H9 (cell line): ENCODE results near the gene SH2D2A. TPM values are rescaled to one million over a fixed set of nuclear protein-coding genes. Genes with fewer than 3 reads are reported as not detected.

Experiments
- DNase-seq: peaks from one replicate; pipeline ENCODE4 v3.0.0-alpha.2; 2017
- H2AFZ ChIP-seq: one replicate; pipeline ENCODE4 v1.6.1; 2013; ENCODE audit warnings: mild to moderate bottlenecking, low read length, control low read depth, moderate library complexity
- H2AK5ac ChIP-seq: 2 replicates; pipeline ENCODE4 v1.6.1; 2013; ENCODE audit warnings: low read length, control low read depth, mixed read lengths; ENCODE audit not compliant: insufficient read length
- H2BK120ac ChIP-seq: one replicate; pipeline ENCODE4 v1.6.1; 2013; ENCODE audit warnings: low read depth, mild to moderate bottlenecking, low read length, control low read depth, inconsistent platforms; ENCODE audit not compliant: poor library complexity, severe bottlenecking
- H2BK12ac ChIP-seq: 2 replicates; pipeline ENCODE4 v1.6.1; 2013; ENCODE audit warnings: low read length, control low read depth, mixed read lengths, low read depth; ENCODE audit not compliant: insufficient read length
- H2BK15ac ChIP-seq: 2 replicates; pipeline ENCODE4 v1.6.1; 2013; ENCODE audit warnings: low read depth, low read length, control low read depth
- H2BK20ac ChIP-seq: one replicate; pipeline ENCODE4 v1.6.1; 2013; ENCODE audit warnings: low read depth, mild to moderate bottlenecking, low read length, control low read depth, inconsistent platforms; ENCODE audit not compliant: poor library complexity, severe bottlenecking
- H2BK5ac ChIP-seq: 2 replicates; pipeline ENCODE4 v1.6.1; 2013; ENCODE audit warnings: low read length, control low read depth, mixed read lengths; ENCODE audit not compliant: insufficient read length
- H3K14ac ChIP-seq: 2 replicates; pipeline ENCODE4 v1.6.1; 2013; ENCODE audit warnings: low read length, control low read depth; ENCODE audit not compliant: insufficient read depth
- H3K18ac ChIP-seq: 2 replicates; pipeline ENCODE4 v1.6.1; 2013; ENCODE audit warnings: low read depth, mild to moderate bottlenecking, mixed read lengths, low read length, control low read depth; ENCODE audit not compliant: insufficient read length
- H3K23ac ChIP-seq: 2 replicates; pipeline ENCODE4 v1.6.1; 2013; ENCODE audit warnings: low read length, control low read depth, mixed read lengths, low read depth; ENCODE audit not compliant: insufficient read length
- H3K23me2 ChIP-seq: 2 replicates; pipeline ENCODE4 v1.6.1; 2013; ENCODE audit warnings: low read depth, mild to moderate bottlenecking, mixed read lengths, low read length, control low read depth; ENCODE audit not compliant: insufficient read length, poor library complexity, severe bottlenecking
- H3K27ac ChIP-seq: 2 replicates; pipeline ENCODE4 v1.5.1; 2013; ENCODE audit warnings: low read length, control low read depth, mixed read lengths, low read depth; ENCODE audit not compliant: insufficient read length
- H3K27me3 ChIP-seq: 2 replicates; pipeline ENCODE4 v1.6.1; 2013; ENCODE audit warnings: low read length, control low read depth, inconsistent platforms; ENCODE audit not compliant: insufficient read depth
- H3K4ac ChIP-seq: 2 replicates; pipeline ENCODE4 v1.6.1; 2013; ENCODE audit warnings: low read depth, mild to moderate bottlenecking, control low read depth, inconsistent platforms, low read length, moderate library complexity
- H3K4me1 ChIP-seq: 2 replicates; pipeline ENCODE4 v1.6.1; 2013; ENCODE audit warnings: low read length, control low read depth, inconsistent platforms; ENCODE audit not compliant: insufficient read depth
- H3K4me2 ChIP-seq: 2 replicates; pipeline ENCODE4 v1.6.1; 2013; ENCODE audit warnings: low read length, control low read depth, mixed read lengths; ENCODE audit not compliant: insufficient read length, insufficient read depth
- H3K56ac ChIP-seq: 2 replicates; pipeline ENCODE4 v1.6.1; 2013; ENCODE audit warnings: low read depth, mild to moderate bottlenecking, mixed read lengths, low read length, control low read depth; ENCODE audit not compliant: insufficient read length
- H3K79me1 ChIP-seq: 2 replicates; pipeline ENCODE4 v1.6.1; 2013; ENCODE audit warnings: low read depth, mild to moderate bottlenecking, moderate library complexity, low read length, control low read depth, inconsistent platforms; ENCODE audit not compliant: insufficient read depth, poor library complexity, severe bottlenecking
- H3K79me2 ChIP-seq: 2 replicates; pipeline ENCODE4 v1.6.1; 2013; ENCODE audit warnings: low read length, control low read depth, inconsistent platforms; ENCODE audit not compliant: insufficient read depth
- H3K9ac ChIP-seq: 2 replicates; pipeline ENCODE4 v1.6.1; 2013; ENCODE audit warnings: low read length, control low read depth, mixed read lengths; ENCODE audit not compliant: insufficient read length; ENCODE audit errors: extremely low read depth
- H3K9me3 ChIP-seq: one replicate; pipeline ENCODE4 v1.6.1; 2013; ENCODE audit warnings: low read depth, low read length, inconsistent platforms; ENCODE audit not compliant: control insufficient read depth
- H3T11ph ChIP-seq: one replicate; pipeline ENCODE4 v1.6.1; 2013; ENCODE audit warnings: mild to moderate bottlenecking, low read length, control low read depth, inconsistent platforms
- H4K20me1 ChIP-seq: one replicate; pipeline ENCODE4 v1.6.1; 2013; ENCODE audit not compliant: control insufficient read depth, insufficient read length, insufficient read depth
- H4K5ac ChIP-seq: 2 replicates; pipeline ENCODE4 v1.6.1; 2013; ENCODE audit warnings: low read depth, mild to moderate bottlenecking, mixed read lengths, low read length, control low read depth; ENCODE audit not compliant: insufficient read length
- H4K8ac ChIP-seq: replicated peaks from 2 replicates; pipeline ENCODE4 v1.6.1; 2013; ENCODE audit warnings: low read length, control low read depth, mixed read lengths, low read depth; ENCODE audit not compliant: insufficient read length
- H4K91ac ChIP-seq: 2 replicates; pipeline ENCODE4 v1.6.1; 2013; ENCODE audit warnings: low read depth, mild to moderate bottlenecking, moderate library complexity, mixed read lengths, low read length, control low read depth; ENCODE audit not compliant: insufficient read length
- H3K27ac Mint-ChIP-seq, 3 experiments: 2 replicates in 2 of 3; 3 replicates in 1 of 3; pipeline ENCODE4 v1.8.0; 2020 to 2021; ENCODE audit warnings: mixed read lengths in 3 of 3, mild to moderate bottlenecking in 1 of 3, moderate library complexity in 1 of 3
- H3K27me3 Mint-ChIP-seq: 2 replicates; pipeline ENCODE4 v1.8.0; 2021; ENCODE audit warnings: low read depth, mild to moderate bottlenecking, moderate library complexity, mixed read lengths
- H3K36me3 Mint-ChIP-seq, 3 experiments: 2 replicates in 2 of 3; 3 replicates in 1 of 3; pipeline ENCODE4 v1.8.0; 2020 to 2021; ENCODE audit warnings: low read depth in 3 of 3, mixed read lengths in 3 of 3; ENCODE audit not compliant: insufficient read depth in 1 of 3
- H3K4me1 Mint-ChIP-seq, 2 experiments: 2 replicates each; pipeline ENCODE4 v1.8.0; 2020; ENCODE audit warnings: mixed read lengths in 2 of 2
- H3K4me3 Mint-ChIP-seq, 2 experiments: 2 replicates in 1 of 2; 3 replicates in 1 of 2; pipeline ENCODE4 v1.8.0; 2020 to 2021; ENCODE audit warnings: mild to moderate bottlenecking in 2 of 2, mixed read lengths in 2 of 2, moderate library complexity in 1 of 2
- H3K9me3 Mint-ChIP-seq, 2 experiments: 2 replicates in 1 of 2; 3 replicates in 1 of 2; pipeline ENCODE4 v1.8.0; 2020; ENCODE audit warnings: mild to moderate bottlenecking in 2 of 2, mixed read lengths in 2 of 2, moderate library complexity in 1 of 2
- CTCF ChIP-seq: fragments of 200-600 bp; sonication (generic); conservative IDR thresholded peaks from 3 replicates; pipeline ENCODE4 v1.8.0; 2021; ENCODE audit warnings: antibody characterized with exemption, mild to moderate bottlenecking
- WGBS: extraction: QIAGEN DNeasy Blood & Tissue Kit; methylation state at CpG from one replicate; pipeline ENCODE4 v1.1.7; 2013; ENCODE audit warnings: missing lambda C conversion rate, low lambda C conversion rate, mixed read lengths; ENCODE audit not compliant: insufficient read length; ENCODE audit errors: extremely low coverage; 5-methylcytosine and 5-hydroxymethylcytosine counted together
- total RNA-seq: library from RNA; stranded (reverse); gene quantifications from 2 replicates; pipeline ENCODE4 v1.2.1, GENCODE V29; 2021

The SH2D2A gene
- total RNA-seq, 1 experiment from 2014 or later: 2.0 TPM

- no peak overlapping the region for H2BK120ac ChIP-seq
- no peak overlapping the region for H3K56ac ChIP-seq
- H3K4me2 ChIP-seq: no peak overlapping the region
- Mint-ChIP-seq H3K27me3 (peaks cover 64% of the 10 kb centered on the region), H3K4me1 (no peaks in the 10 kb centered on the region), H3K36me3 (peaks cover 0 to 2% (median 0%) of the 10 kb centered on the region in 3 experiments; a peak in 1 of 7 replicates), H3K27ac (no peak overlapping the region), H3K9me3 (no peaks in the 10 kb centered on the region; a peak in 1 of 5 replicates), H3K4me3 (no peak overlapping the region)
- H4K8ac ChIP-seq: no peak overlapping the region
- TF ChIP-seq CTCF: no peak
- H3K79me2 ChIP-seq: no peaks in the 10 kb centered on the region
- H3K9me3 ChIP-seq: no peaks in the 10 kb centered on the region
- no peak overlapping the region for H4K91ac ChIP-seq
- no peak overlapping the region for H3K23ac ChIP-seq
- no peak overlapping the region for H3K27ac ChIP-seq
- no peak overlapping the region for H2BK12ac ChIP-seq
- DNase-seq: no peak
- no peak overlapping the region for H2AK5ac ChIP-seq
- no peak overlapping the region for H3K9ac ChIP-seq
- no peak overlapping the region for H3K4ac ChIP-seq
- no peak overlapping the region for H4K5ac ChIP-seq
- H2BK15ac ChIP-seq: no peak overlapping the region
- H3K23me2 ChIP-seq: no peaks in the 10 kb centered on the region
- no peak overlapping the region for H3T11ph ChIP-seq
- H3K18ac ChIP-seq: no peak overlapping the region
- WGBS: no CpG with 5 or more reads among the region's 4 CpGs
- no peak overlapping the region for H2AFZ ChIP-seq
- no peaks in the 10 kb centered on the region; the same call in 1 of the 2 replicates for H3K27me3 ChIP-seq
- no peaks in the 10 kb centered on the region for H3K79me1 ChIP-seq
- no peaks in the 10 kb centered on the region for H4K20me1 ChIP-seq
- no peak overlapping the region for H2BK20ac ChIP-seq
- no peak overlapping the region for H2BK5ac ChIP-seq
- no peaks in the 10 kb centered on the region for H3K4me1 ChIP-seq
- no peak overlapping the region for H3K14ac ChIP-seq
These were observed 5.2 kb upstream of the SH2D2A start for GRCh38 chr1:156821801-156822200.
